HepG2 (cell line): ENCODE data around the gene TMEM14C. TPM values are rescaled to one million over a fixed set of nuclear protein-coding genes. Genes with fewer than 3 reads are reported as not detected.

Experiments used
- KLF16 ChIP-seq, 2 experiments: sonication (generic) in 1 of 2; formaldehyde crosslinking in 1 of 2; IDR thresholded peaks; 2 replicates each; pipeline versions ENCODE4 v1.6.1 to v1.8.0; 2016 to 2023; ENCODE audit warnings: missing genetic modification reagents in 2 of 2, missing compliant biosample characterization in 1 of 2
- MXD1 ChIP-seq: sonication (generic); formaldehyde crosslinking; IDR thresholded peaks from 2 replicates; pipeline ENCODE4 v1.4.0; 2020; ENCODE audit warnings: mild to moderate bottlenecking, missing genetic modification reagents
- SMAD1 ChIP-seq: sonication (generic); formaldehyde crosslinking; IDR thresholded peaks from 2 replicates; pipeline ENCODE4 v1.4.0; 2020; ENCODE audit warnings: missing genetic modification reagents, low read depth, mild to moderate bottlenecking, borderline replicate concordance
- TAF1 ChIP-seq: sonication (generic); formaldehyde crosslinking; IDR thresholded peaks from 2 replicates; pipeline ENCODE4 v1.4.0; 2020; ENCODE audit warnings: missing genetic modification reagents
- ZNF136 ChIP-seq: sonication (generic); formaldehyde crosslinking; IDR thresholded peaks from 2 replicates; pipeline ENCODE4 v1.8.1; 2022; ENCODE audit warnings: low read depth, mild to moderate bottlenecking, moderate library complexity, missing genetic modification reagents
- ZNF451 ChIP-seq: sonication (generic); formaldehyde crosslinking; IDR thresholded peaks from 2 replicates; pipeline ENCODE4 v1.5.0; 2020; ENCODE audit warnings: mild to moderate bottlenecking, missing genetic modification reagents
- ZNF484 ChIP-seq: sonication (generic); formaldehyde crosslinking; IDR thresholded peaks from 2 replicates; pipeline ENCODE4 v1.5.1; 2020; ENCODE audit warnings: mild to moderate bottlenecking, low read depth, missing genetic modification reagents, borderline replicate concordance
- ZNF558 ChIP-seq: sonication (generic); formaldehyde crosslinking; IDR thresholded peaks from 2 replicates; pipeline ENCODE4 v1.9.0; 2022; ENCODE audit warnings: mild to moderate bottlenecking, missing genetic modification reagents, borderline replicate concordance
- ZNF691 ChIP-seq: sonication (generic); formaldehyde crosslinking; IDR thresholded peaks from 2 replicates; pipeline ENCODE4 v1.4.0; 2020; ENCODE audit warnings: missing genetic modification reagents, low read depth, mild to moderate bottlenecking, borderline replicate concordance
- ZNF773 ChIP-seq: sonication (generic); formaldehyde crosslinking; IDR thresholded peaks from 2 replicates; pipeline ENCODE4 v1.4.0; 2020; ENCODE audit warnings: missing genetic modification reagents, borderline replicate concordance
- polyA plus RNA-seq, 8 experiments: library from polyadenylated mRNA; depleted of rRNA in 3 of 8; stranded (reverse) in 7 of 8; unstranded in 1 of 8; fragments of >200 nt; fragmentation: Illumina TruSeq in 4 of 8; extraction: Trizol in 4 of 8; gene quantifications; 2 replicates each; pipeline versions ENCODE4 v1.2.1 to v1.2.3, GENCODE V29; 2011 to 2016; ENCODE audit warnings: low read depth in 4 of 8, missing spikeins in 1 of 8, mixed read lengths in 1 of 8; ENCODE audit not compliant: insufficient read depth in 1 of 8
- total RNA-seq, 5 experiments: library from RNA; depleted of rRNA; stranded (reverse); fragments of >200 nt; fragmentation: Illumina TruSeq; extraction: Trizol; gene quantifications; 2 replicates each; pipeline ENCODE4 v1.2.3, GENCODE V29; 2016; ENCODE audit warnings: low read depth in 1 of 5
- TF ChIP-seq, protein P1 (sequence below): sonication (generic); formaldehyde crosslinking; IDR thresholded peaks from 2 replicates; pipeline ENCODE4 v1.4.0; 2020; ENCODE audit warnings: missing genetic modification reagents
- TF ChIP-seq, protein P2 (sequence below): sonication (generic); formaldehyde crosslinking; conservative IDR thresholded peaks from 2 replicates; pipeline ENCODE4 v1.5.0; 2020; ENCODE audit warnings: missing genetic modification reagents
- TF ChIP-seq, protein P3 (sequence below): sonication (generic); formaldehyde crosslinking; IDR thresholded peaks from 2 replicates; pipeline ENCODE4 v1.5.0; 2020; ENCODE audit warnings: mild to moderate bottlenecking, missing genetic modification reagents, borderline replicate concordance
- TF ChIP-seq, protein P4 (sequence below): sonication (generic); formaldehyde crosslinking; IDR thresholded peaks from 2 replicates; pipeline ENCODE4 v1.5.1; 2020; ENCODE audit warnings: missing genetic modification reagents, mild to moderate bottlenecking, borderline replicate concordance

The TMEM14C gene
- total and polyA plus RNA-seq, 2 of the 13 experiments (the other 11 are each of a cell fraction or from before 2014, with no cell fraction given), result 184 TPM

DNA sequence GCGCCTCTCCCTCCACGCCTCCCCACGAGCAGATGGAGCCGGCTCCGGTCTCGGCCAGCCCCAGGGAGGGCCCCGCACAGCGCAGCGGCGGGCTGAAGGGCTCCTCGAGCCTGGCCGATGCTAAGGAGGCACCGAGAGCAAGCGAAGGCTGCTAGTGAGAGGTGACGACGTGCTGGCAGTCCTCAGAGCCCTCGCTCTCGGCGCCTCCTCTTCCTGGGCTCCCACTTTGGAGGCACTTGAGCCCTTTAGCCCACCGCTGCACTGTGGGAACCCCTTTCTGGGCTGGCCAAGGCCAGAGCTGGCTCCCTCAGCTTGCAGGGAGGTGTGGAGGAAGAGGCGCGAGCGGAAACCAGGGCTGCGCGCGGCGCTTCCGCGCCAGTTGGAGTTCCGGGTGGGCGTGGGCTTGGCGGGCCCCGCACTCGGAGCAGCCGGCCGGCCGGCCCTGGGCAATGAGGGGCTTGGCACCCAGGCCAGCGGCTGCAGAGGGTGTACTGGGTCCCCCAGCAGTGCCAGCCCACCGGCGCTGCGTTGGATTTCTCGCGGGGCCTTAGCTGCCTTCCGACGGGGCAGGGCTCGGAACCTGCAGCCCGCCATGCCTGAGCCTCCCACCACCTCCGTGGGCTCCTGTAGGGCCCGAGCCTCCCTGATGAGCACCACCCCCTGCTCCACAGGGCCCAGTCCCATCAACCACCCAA lies 2.5 kb upstream of the TMEM14C start (continued):
- TF ChIP-seq ZNF136 (0 out of 2 replicates have a peak, but pooled peaks have one; percentile 7), MXD1 (CRISPR knock-in tag) (no peak), ZNF773 (CRISPR knock-in tag) (peak; percentile 44; the same call in 1 of the 2 replicates), ZNF451 (CRISPR knock-in tag) (0 out of 2 replicates have a peak, but pooled peaks have one; percentile 29), SMAD1 (no peak), ZNF691 (peak; percentile 30), KLF16 (CRISPR knock-in tag; IDR thresholded peaks at IDR 0.05) (peak in 1 of 2 experiments; percentile 66; a peak in 1 of 4 replicates), TAF1 (CRISPR knock-in tag) (peak; percentile 61; the same call in 1 of the 2 replicates), ZNF558 (CRISPR knock-in tag) (peak; percentile 4; the same call in 1 of the 2 replicates), ZNF484 (CRISPR knock-in tag) (no peak)
- TF ChIP-seq, protein P1, sequence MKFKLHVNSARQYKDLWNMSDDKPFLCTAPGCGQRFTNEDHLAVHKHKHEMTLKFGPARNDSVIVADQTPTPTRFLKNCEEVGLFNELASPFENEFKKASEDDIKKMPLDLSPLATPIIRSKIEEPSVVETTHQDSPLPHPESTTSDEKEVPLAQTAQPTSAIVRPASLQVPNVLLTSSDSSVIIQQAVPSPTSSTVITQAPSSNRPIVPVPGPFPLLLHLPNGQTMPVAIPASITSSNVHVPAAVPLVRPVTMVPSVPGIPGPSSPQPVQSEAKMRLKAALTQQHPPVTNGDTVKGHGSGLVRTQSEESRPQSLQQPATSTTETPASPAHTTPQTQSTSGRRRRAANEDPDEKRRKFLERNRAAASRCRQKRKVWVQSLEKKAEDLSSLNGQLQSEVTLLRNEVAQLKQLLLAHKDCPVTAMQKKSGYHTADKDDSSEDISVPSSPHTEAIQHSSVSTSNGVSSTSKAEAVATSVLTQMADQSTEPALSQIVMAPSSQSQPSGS (CRISPR knock-in tag), result no peak
- TF ChIP-seq, protein P2, sequence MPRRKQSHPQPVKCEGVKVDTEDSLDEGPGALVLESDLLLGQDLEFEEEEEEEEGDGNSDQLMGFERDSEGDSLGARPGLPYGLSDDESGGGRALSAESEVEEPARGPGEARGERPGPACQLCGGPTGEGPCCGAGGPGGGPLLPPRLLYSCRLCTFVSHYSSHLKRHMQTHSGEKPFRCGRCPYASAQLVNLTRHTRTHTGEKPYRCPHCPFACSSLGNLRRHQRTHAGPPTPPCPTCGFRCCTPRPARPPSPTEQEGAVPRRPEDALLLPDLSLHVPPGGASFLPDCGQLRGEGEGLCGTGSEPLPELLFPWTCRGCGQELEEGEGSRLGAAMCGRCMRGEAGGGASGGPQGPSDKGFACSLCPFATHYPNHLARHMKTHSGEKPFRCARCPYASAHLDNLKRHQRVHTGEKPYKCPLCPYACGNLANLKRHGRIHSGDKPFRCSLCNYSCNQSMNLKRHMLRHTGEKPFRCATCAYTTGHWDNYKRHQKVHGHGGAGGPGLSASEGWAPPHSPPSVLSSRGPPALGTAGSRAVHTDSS (CRISPR knock-in tag), result 0 out of 2 replicates have a peak, but pooled peaks have one; percentile 35
- TF ChIP-seq, protein P3, sequence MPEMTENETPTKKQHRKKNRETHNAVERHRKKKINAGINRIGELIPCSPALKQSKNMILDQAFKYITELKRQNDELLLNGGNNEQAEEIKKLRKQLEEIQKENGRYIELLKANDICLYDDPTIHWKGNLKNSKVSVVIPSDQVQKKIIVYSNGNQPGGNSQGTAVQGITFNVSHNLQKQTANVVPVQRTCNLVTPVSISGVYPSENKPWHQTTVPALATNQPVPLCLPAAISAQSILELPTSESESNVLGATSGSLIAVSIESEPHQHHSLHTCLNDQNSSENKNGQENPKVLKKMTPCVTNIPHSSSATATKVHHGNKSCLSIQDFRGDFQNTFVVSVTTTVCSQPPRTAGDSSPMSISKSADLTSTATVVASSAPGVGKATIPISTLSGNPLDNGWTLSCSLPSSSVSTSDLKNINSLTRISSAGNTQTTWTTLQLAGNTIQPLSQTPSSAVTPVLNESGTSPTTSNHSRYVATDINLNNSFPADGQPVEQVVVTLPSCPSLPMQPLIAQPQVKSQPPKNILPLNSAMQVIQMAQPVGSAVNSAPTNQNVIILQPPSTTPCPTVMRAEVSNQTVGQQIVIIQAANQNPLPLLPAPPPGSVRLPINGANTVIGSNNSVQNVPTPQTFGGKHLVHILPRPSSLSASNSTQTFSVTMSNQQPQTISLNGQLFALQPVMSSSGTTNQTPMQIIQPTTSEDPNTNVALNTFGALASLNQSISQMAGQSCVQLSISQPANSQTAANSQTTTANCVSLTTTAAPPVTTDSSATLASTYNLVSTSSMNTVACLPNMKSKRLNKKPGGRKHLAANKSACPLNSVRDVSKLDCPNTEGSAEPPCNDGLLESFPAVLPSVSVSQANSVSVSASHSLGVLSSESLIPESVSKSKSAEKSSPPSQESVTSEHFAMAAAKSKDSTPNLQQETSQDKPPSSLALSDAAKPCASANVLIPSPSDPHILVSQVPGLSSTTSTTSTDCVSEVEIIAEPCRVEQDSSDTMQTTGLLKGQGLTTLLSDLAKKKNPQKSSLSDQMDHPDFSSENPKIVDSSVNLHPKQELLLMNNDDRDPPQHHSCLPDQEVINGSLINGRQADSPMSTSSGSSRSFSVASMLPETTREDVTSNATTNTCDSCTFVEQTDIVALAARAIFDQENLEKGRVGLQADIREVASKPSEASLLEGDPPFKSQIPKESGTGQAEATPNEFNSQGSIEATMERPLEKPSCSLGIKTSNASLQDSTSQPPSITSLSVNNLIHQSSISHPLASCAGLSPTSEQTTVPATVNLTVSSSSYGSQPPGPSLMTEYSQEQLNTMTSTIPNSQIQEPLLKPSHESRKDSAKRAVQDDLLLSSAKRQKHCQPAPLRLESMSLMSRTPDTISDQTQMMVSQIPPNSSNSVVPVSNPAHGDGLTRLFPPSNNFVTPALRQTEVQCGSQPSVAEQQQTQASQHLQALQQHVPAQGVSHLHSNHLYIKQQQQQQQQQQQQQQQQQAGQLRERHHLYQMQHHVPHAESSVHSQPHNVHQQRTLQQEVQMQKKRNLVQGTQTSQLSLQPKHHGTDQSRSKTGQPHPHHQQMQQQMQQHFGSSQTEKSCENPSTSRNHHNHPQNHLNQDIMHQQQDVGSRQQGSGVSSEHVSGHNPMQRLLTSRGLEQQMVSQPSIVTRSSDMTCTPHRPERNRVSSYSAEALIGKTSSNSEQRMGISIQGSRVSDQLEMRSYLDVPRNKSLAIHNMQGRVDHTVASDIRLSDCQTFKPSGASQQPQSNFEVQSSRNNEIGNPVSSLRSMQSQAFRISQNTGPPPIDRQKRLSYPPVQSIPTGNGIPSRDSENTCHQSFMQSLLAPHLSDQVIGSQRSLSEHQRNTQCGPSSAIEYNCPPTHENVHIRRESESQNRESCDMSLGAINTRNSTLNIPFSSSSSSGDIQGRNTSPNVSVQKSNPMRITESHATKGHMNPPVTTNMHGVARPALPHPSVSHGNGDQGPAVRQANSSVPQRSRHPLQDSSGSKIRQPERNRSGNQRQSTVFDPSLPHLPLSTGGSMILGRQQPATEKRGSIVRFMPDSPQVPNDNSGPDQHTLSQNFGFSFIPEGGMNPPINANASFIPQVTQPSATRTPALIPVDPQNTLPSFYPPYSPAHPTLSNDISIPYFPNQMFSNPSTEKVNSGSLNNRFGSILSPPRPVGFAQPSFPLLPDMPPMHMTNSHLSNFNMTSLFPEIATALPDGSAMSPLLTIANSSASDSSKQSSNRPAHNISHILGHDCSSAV (CRISPR knock-in tag), result no peak
- TF ChIP-seq, protein P4, sequence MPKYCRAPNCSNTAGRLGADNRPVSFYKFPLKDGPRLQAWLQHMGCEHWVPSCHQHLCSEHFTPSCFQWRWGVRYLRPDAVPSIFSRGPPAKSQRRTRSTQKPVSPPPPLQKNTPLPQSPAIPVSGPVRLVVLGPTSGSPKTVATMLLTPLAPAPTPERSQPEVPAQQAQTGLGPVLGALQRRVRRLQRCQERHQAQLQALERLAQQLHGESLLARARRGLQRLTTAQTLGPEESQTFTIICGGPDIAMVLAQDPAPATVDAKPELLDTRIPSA (CRISPR knock-in tag), result peak; percentile 72
